Peyer's patch (tissue), 4 donors: ENCODE measurements around the gene GYS1. TPM values are rescaled to one million over a fixed set of nuclear protein-coding genes. Genes with fewer than 3 reads are reported as not detected.
"Not testable (repeated sequence)": the region's sequence is repeated elsewhere in the genome, so short reads cannot be mapped to it uniquely, and the experiment has no call there.

Experiments used
- DNase-seq, 3 donors: peaks; one replicate each; pipeline ENCODE4 v3.0.0-alpha.2; 2017 to 2019
- H3K27ac ChIP-seq, 4 donors: fragments of 200-600 bp; sonication (generic); one replicate each; pipeline ENCODE4 v1.5.1; 2016 to 2019
- H3K27me3 ChIP-seq, 2 donors: fragments of 200-600 bp; sonication (generic); one replicate each; pipeline ENCODE4 v1.5.1; 2019
- H3K36me3 ChIP-seq, 3 donors: fragments of 200-600 bp; sonication (generic); one replicate each; pipeline ENCODE4 v1.5.1; 2016 to 2019
- H3K4me1 ChIP-seq, 4 donors: fragments of 200-600 bp; sonication (generic); one replicate each; pipeline ENCODE4 v1.5.1; 2016 to 2019
- H3K4me3 ChIP-seq, 4 donors: fragments of 200-600 bp; sonication (generic); 1 replicate in 3 of 4; 2 replicates in 1 of 4; pipeline ENCODE4 v1.5.1; 2016 to 2019; ENCODE audit warnings: mild to moderate bottlenecking in 1 of 4
- H3K9me3 ChIP-seq, 4 donors: fragments of 200-600 bp; sonication (generic); one replicate each; pipeline ENCODE4 v1.5.1; 2016 to 2019; ENCODE audit warnings: mild to moderate bottlenecking in 1 of 4
- POLR2A ChIP-seq, 2 donors: fragments of 450-650 bp; IDR thresholded peaks; one replicate each; pipeline ENCODE4 v1.5.1; 2017; ENCODE audit warnings: antibody characterized with exemption in 2 of 2, mild to moderate bottlenecking in 2 of 2, moderate library complexity in 2 of 2
- total RNA-seq, 4 donors: library from RNA; depleted of rRNA; stranded (reverse); fragments of >200 nt; gene quantifications; one replicate each; pipeline ENCODE4 v1.1.0, GENCODE V29; 2016
- TF ChIP-seq, protein P1 (sequence below), 6 experiments: fragments of 450-650 bp in 4 of 6; fragments of 200-600 bp in 2 of 6; sonication (generic) in 1 of 6; IDR thresholded peaks; one replicate each; pipeline ENCODE4 v1.5.1; 2017 to 2019; ENCODE audit warnings: antibody characterized with exemption in 6 of 6, mild to moderate bottlenecking in 3 of 6, moderate library complexity in 1 of 6

The GYS1 gene
- 10 to 100 TPM; 24.8 to 61.8 (median 44.0) TPM for total RNA-seq

GRCh38 chr19:48993175-48994034, at the start of gene GYS1, which contains the start of gene RUVBL2:
TSS of gene GYS1 (minus strand) at chr19:48993309. CDS start at chr19:48993112, 197 bp downstream.
TSS of gene RUVBL2 (plus strand) at chr19:48993887. CDS start at chr19:48993912, 25 bp downstream.
- Histone ChIP-seq H3K4me3 (peak within 1 kb of the TSS; percentile 59 to 89 (median 84)), H3K9me3 (no peaks in the 10 kb centered on the region), H3K27me3 (no peaks in the 10 kb centered on the region), H3K4me1 (peaks cover 5 to 31% (median 13%) of the 10 kb centered on the region in 4 donors), H3K36me3 (peaks cover 0 to 12% (median 0%) of the 10 kb centered on the region in 3 donors), H3K27ac (peak within 1 kb of the TSS; percentile 86 to 95 (median 92))
- TF ChIP-seq, protein P1, sequence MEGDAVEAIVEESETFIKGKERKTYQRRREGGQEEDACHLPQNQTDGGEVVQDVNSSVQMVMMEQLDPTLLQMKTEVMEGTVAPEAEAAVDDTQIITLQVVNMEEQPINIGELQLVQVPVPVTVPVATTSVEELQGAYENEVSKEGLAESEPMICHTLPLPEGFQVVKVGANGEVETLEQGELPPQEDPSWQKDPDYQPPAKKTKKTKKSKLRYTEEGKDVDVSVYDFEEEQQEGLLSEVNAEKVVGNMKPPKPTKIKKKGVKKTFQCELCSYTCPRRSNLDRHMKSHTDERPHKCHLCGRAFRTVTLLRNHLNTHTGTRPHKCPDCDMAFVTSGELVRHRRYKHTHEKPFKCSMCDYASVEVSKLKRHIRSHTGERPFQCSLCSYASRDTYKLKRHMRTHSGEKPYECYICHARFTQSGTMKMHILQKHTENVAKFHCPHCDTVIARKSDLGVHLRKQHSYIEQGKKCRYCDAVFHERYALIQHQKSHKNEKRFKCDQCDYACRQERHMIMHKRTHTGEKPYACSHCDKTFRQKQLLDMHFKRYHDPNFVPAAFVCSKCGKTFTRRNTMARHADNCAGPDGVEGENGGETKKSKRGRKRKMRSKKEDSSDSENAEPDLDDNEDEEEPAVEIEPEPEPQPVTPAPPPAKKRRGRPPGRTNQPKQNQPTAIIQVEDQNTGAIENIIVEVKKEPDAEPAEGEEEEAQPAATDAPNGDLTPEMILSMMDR (IDR thresholded peaks at IDR 0.05) = peak; percentile 98 to 100 (median 99)
- peak; percentile 80 to 87 for TF ChIP-seq POLR2A (IDR thresholded peaks at IDR 0.05)
- DNase-seq = peak; percentile 99 to 100 (median 100)

- H3K4me1 ChIP-seq, H3K4me3 ChIP-seq, H3K9me3 ChIP-seq: not testable (repeated sequence)
Observed at GRCh38 chr19:49042666-49043065, 49.6 kb upstream of the GYS1 start.

GRCh38 chr19:49042177-49042576, 49.1 kb upstream of the GYS1 start:
- no peak overlapping the region for H3K4me3 ChIP-seq
- H3K4me1 ChIP-seq = no peaks in the 10 kb centered on the region
- no peaks in the 10 kb centered on the region for H3K9me3 ChIP-seq
- no peaks in the 10 kb centered on the region for H3K27me3 ChIP-seq
- no peak overlapping the region for H3K27ac ChIP-seq
- DNase-seq = no peak
- TF ChIP-seq POLR2A (IDR thresholded peaks at IDR 0.05) = no peak
- TF ChIP-seq, protein P1 (IDR thresholded peaks at IDR 0.05) = no peak
- H3K36me3 ChIP-seq = no peaks in the 10 kb centered on the region

More at GRCh38 chr19:49042666-49043065, 49.6 kb upstream of the GYS1 start:
- DNase-seq, H3K27me3 ChIP-seq, H3K27ac ChIP-seq, H3K36me3 ChIP-seq: not testable (repeated sequence)

GRCh38 chr19:49039736-49040135, 46.6 kb upstream of the GYS1 start:
- not testable (repeated sequence) for H3K4me1 ChIP-seq, DNase-seq, H3K4me3 ChIP-seq, H3K9me3 ChIP-seq, H3K27ac ChIP-seq, H3K36me3 ChIP-seq, H3K27me3 ChIP-seq

DNA sequence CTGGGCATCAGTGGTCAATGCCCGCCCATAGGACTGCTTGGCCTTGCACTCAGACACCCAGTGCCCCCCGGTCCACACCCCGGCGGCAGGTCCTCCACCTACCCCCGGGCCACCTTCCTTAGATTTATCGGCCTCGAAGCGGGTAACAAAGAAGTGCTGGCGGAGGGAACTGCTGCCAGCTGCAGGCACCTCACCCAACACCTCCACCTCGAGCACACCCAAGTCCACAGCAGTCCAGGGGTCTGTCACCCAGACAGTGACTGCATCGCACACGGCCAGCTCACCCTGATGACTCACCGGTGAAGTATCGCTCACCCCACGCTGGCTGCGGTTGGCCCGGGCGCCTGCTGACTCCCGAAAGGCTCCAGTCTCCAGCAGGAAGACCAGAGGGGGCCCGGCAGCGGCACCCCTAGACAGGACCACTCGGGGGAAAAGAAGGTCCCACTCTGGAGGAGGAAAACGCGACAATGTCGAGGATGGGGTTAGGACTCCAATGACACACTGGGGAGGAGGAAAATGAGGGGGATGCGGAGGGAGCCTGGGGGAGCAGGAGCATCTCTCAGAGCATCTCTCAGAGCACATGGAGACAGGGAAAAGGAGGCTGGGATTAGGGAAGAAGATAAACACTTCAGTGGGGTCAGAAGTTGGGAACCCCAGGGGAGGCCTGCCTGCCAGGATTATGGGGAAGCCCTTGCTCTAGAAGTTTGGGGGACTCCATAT, 45.6 kb upstream of the GYS1 start:
- H3K27me3 ChIP-seq, H3K9me3 ChIP-seq, H3K4me3 ChIP-seq, H3K36me3 ChIP-seq, DNase-seq, H3K4me1 ChIP-seq, H3K27ac ChIP-seq: not testable (repeated sequence)

GRCh38 chr19:49038111-49038510, 45.0 kb upstream of the GYS1 start:
- H3K9me3 ChIP-seq, H3K4me3 ChIP-seq, H3K4me1 ChIP-seq, H3K27ac ChIP-seq, DNase-seq, H3K27me3 ChIP-seq, H3K36me3 ChIP-seq: not testable (repeated sequence)

DNA sequence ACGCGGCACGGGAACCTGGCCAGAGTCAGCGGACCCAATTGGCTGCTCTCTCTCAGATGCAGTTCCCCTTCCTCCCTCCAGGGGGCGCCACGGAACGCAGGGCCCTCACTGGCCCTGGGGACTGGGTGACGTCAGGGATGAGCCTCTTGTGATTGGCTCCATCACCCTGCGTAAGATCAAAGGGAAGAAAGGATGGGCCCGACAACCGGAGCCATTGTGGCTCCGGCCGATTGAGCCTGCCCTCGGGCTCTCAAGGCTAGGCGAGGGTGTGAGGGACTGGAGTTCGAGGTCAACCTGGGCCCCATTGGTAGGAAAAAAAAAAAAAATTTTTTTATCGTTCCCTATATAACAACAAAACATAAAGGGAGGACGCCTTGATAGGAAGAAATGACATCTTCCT, 43.7 kb upstream of the GYS1 start, which contains the start of gene CGB1:
CGB1 (minus strand) TSS at position 81 of the 400 bp plus-strand sequence. CDS start 184 bp downstream, outside the sequence.
- not testable (repeated sequence) for H3K27ac ChIP-seq, H3K36me3 ChIP-seq, H3K27me3 ChIP-seq, DNase-seq, H3K4me3 ChIP-seq, H3K4me1 ChIP-seq, H3K9me3 ChIP-seq
- TF ChIP-seq, protein P1 (IDR thresholded peaks at IDR 0.05) = peak in 3 of 6 experiments; percentile 13 to 25 (median 24)
